H1 (cell line): ENCODE data around the gene ANGPTL4. TPM values are rescaled to one million over a fixed set of nuclear protein-coding genes. Genes with fewer than 3 reads are reported as not detected.
A peak's percentile ranks its signal among the peaks of the same experiment; 100 is the strongest.

ENCODE experiments used
- CTCF ChIA-PET: fragments of 300-600 bp; sonication (Branson Sonifier 250); formaldehyde crosslinking; loops from one replicate; lab custom pipeline; 2021; ENCODE audit not compliant: partially characterized antibody; lab: Charles Lee
- POLR2A ChIA-PET: fragments of 300-600 bp; sonication (Branson Sonifier 250); formaldehyde crosslinking; loops from one replicate; lab custom pipeline; 2021; ENCODE audit warnings: inconsistent platforms; ENCODE audit not compliant: partially characterized antibody; lab: Charles Lee
- DNase-seq, 2 experiments: peaks; one replicate each; pipeline versions ENCODE4 v3.0.0 to v3.0.0-alpha.2; 2010 to 2022; ENCODE audit warnings: low spot score in 2 of 2, low read depth in 1 of 2, mixed read lengths in 1 of 2
- FAIRE-seq: peaks from 2 replicates; lab custom pipeline; 2011; peaks lifted over from hg19 to GRCh38; lab: Jason Lieb, UNC
- H2AFZ ChIP-seq: 2 replicates; pipeline ENCODE4 v1.8.1; 2012; ENCODE audit warnings: low read length, inconsistent platforms
- H2AK5ac ChIP-seq: 2 replicates; pipeline ENCODE4 v1.6.1; 2013; ENCODE audit warnings: low read depth, low read length
- H2BK120ac ChIP-seq: replicated peaks from 2 replicates; pipeline ENCODE3; 2013; ENCODE audit warnings: low read depth, low read length, inconsistent platforms
- H2BK12ac ChIP-seq: 2 replicates; pipeline ENCODE4 v1.6.1; 2013; ENCODE audit warnings: low read depth, low read length
- H2BK15ac ChIP-seq: 2 replicates; pipeline ENCODE4 v1.6.1; 2013; ENCODE audit warnings: low read length
- H2BK20ac ChIP-seq: 2 replicates; pipeline ENCODE4 v1.6.1; 2013; ENCODE audit warnings: low read length
- H2BK5ac ChIP-seq: 2 replicates; pipeline ENCODE4 v1.6.1; 2013; ENCODE audit warnings: low read depth, low read length
- H3K14ac ChIP-seq: 2 replicates; pipeline ENCODE4 v1.6.1; 2013; ENCODE audit warnings: inconsistent platforms; ENCODE audit not compliant: insufficient read length
- H3K18ac ChIP-seq: 2 replicates; pipeline ENCODE4 v1.6.1; 2013; ENCODE audit warnings: low read length; ENCODE audit errors: extremely low read depth
- H3K23ac ChIP-seq: 2 replicates; pipeline ENCODE4 v1.6.1; 2013; ENCODE audit warnings: inconsistent platforms; ENCODE audit not compliant: insufficient read length
- H3K23me2 ChIP-seq: 2 replicates; pipeline ENCODE4 v1.6.1; 2013; ENCODE audit warnings: low read depth, low read length
- H3K27ac ChIP-seq: 2 replicates; pipeline ENCODE4 v1.6.1; 2011; ENCODE audit warnings: low read depth, low read length, inconsistent platforms
- H3K27me3 ChIP-seq, 4 experiments: replicated peaks in 1 of 4; 1 replicate in 1 of 4; 2 replicates in 3 of 4; pipeline versions ENCODE4 v1.6.1 to v1.8.1; 2011 to 2013; ENCODE audit warnings: low read length in 3 of 4, mild to moderate bottlenecking in 3 of 4, inconsistent platforms in 2 of 4, mixed read lengths in 2 of 4, moderate library complexity in 1 of 4; ENCODE audit not compliant: control insufficient read depth in 3 of 4, insufficient read depth in 3 of 4; ENCODE audit errors: extremely low read depth in 1 of 4
- H3K36me3 ChIP-seq, 4 experiments: 2 replicates each; pipeline versions ENCODE4 v1.6.1 to v1.8.1; 2011 to 2013; ENCODE audit warnings: mild to moderate bottlenecking in 4 of 4, low read length in 3 of 4, moderate library complexity in 2 of 4, control low read depth in 1 of 4, inconsistent platforms in 1 of 4; ENCODE audit not compliant: insufficient read depth in 4 of 4, control insufficient read depth in 2 of 4
- H3K4ac ChIP-seq: replicated peaks from 2 replicates; pipeline ENCODE3; 2013; ENCODE audit warnings: low read length, low read depth, mixed read lengths, inconsistent platforms; ENCODE audit not compliant: insufficient read length
- H3K4me1 ChIP-seq, 4 experiments: replicated peaks in 1 of 4; 1 replicate in 1 of 4; 2 replicates in 3 of 4; pipeline versions ENCODE4 v1.6.1 to v1.8.1; 2011 to 2013; ENCODE audit warnings: low read length in 3 of 4, inconsistent platforms in 2 of 4, mixed read lengths in 1 of 4; ENCODE audit not compliant: insufficient read depth in 4 of 4, control insufficient read depth in 3 of 4
- H3K4me2 ChIP-seq, 2 experiments: 2 replicates each; pipeline versions ENCODE4 v1.6.1 to v1.8.1; 2011 to 2013; ENCODE audit warnings: low read depth in 2 of 2, low read length in 2 of 2, control low read depth in 1 of 2, inconsistent platforms in 1 of 2, mild to moderate bottlenecking in 1 of 2; ENCODE audit not compliant: insufficient read depth in 1 of 2
- H3K4me3 ChIP-seq, 4 experiments: fragments of 200-600, 300-600 bp in 1 of 4; sonication (generic), shearing (Covaris generic), sonication (Bioruptor Twin) in 1 of 4; 2 replicates each; pipeline versions ENCODE4 v1.5.1 to v1.8.1; 2011 to 2016; ENCODE audit warnings: low read length in 4 of 4, low read depth in 3 of 4, control low read depth in 2 of 4, inconsistent platforms in 2 of 4, mild to moderate bottlenecking in 2 of 4, mixed read lengths in 1 of 4, moderate library complexity in 1 of 4; ENCODE audit not compliant: insufficient read depth in 2 of 4; ENCODE audit errors: extremely low read depth in 1 of 4
- H3K56ac ChIP-seq: replicated peaks from 2 replicates; pipeline ENCODE3; 2013; ENCODE audit warnings: low read depth, mild to moderate bottlenecking, mixed read lengths, low read length, inconsistent platforms; ENCODE audit not compliant: insufficient read length
- H3K79me1 ChIP-seq: 2 replicates; pipeline ENCODE4 v1.6.1; 2013; ENCODE audit warnings: low read depth, low read length, control low read depth
- H3K79me2 ChIP-seq, 2 experiments: 2 replicates each; pipeline versions ENCODE4 v1.6.1 to v1.8.1; 2012 to 2013; ENCODE audit warnings: low read length in 2 of 2, mild to moderate bottlenecking in 2 of 2, inconsistent platforms in 1 of 2; ENCODE audit not compliant: insufficient read depth in 2 of 2, control insufficient read depth in 1 of 2
- H3K9ac ChIP-seq, 4 experiments: replicated peaks in 1 of 4; 1 replicate in 1 of 4; 2 replicates in 3 of 4; pipeline versions ENCODE4 v1.6.1 to v1.8.1; 2011 to 2013; ENCODE audit warnings: low read depth in 3 of 4, low read length in 3 of 4, control low read depth in 2 of 4, mild to moderate bottlenecking in 2 of 4, moderate library complexity in 2 of 4, inconsistent platforms in 1 of 4; ENCODE audit errors: extremely low read depth in 1 of 4
- H3K9me3 ChIP-seq, 2 experiments: 2 replicates each; pipeline versions ENCODE4 v1.6.1 to v1.8.1; 2012 to 2013; ENCODE audit warnings: mild to moderate bottlenecking in 2 of 2, moderate library complexity in 2 of 2, control low read depth in 1 of 2, inconsistent platforms in 1 of 2, low read depth in 1 of 2, low read length in 1 of 2, mixed read lengths in 1 of 2; ENCODE audit not compliant: insufficient read depth in 2 of 2
- H4K20me1 ChIP-seq, 2 experiments: replicated peaks in 1 of 2; 2 replicates each; pipeline versions ENCODE3 to v1.8.1; 2011 to 2013; ENCODE audit warnings: inconsistent platforms in 2 of 2, low read length in 2 of 2, mild to moderate bottlenecking in 1 of 2; ENCODE audit not compliant: insufficient read depth in 2 of 2, control insufficient read depth in 1 of 2
- H4K5ac ChIP-seq: 2 replicates; pipeline ENCODE4 v1.6.1; 2013; ENCODE audit warnings: low read length, low read depth, mixed read lengths, inconsistent platforms; ENCODE audit not compliant: insufficient read length
- H4K8ac ChIP-seq: 2 replicates; pipeline ENCODE4 v1.8.0; 2013; ENCODE audit warnings: mild to moderate bottlenecking, moderate library complexity, low read length, inconsistent platforms; ENCODE audit not compliant: insufficient read depth; ENCODE audit errors: extremely low read depth
- H4K91ac ChIP-seq: replicated peaks from 2 replicates; pipeline ENCODE3; 2013; ENCODE audit warnings: low read length, mixed read lengths, inconsistent platforms; ENCODE audit not compliant: insufficient read length
- SP4 ChIP-seq: IDR thresholded peaks from 2 replicates; pipeline ENCODE4 v1.6.1; 2012; ENCODE audit warnings: low read length, inconsistent platforms
- TBP ChIP-seq: IDR thresholded peaks from 2 replicates; pipeline ENCODE4 v1.6.1; 2011; ENCODE audit warnings: low read depth, low read length, improper control_type of control experiment
- WGBS, 2 experiments: shearing (Covaris generic) in 1 of 2; methylation state at CpG; one replicate each; pipeline versions ENCODE4 v1.1.6 to v1.1.7; 2013 to 2015; ENCODE audit warnings: low lambda C conversion rate in 2 of 2, mixed read lengths in 2 of 2, inconsistent platforms in 1 of 2, low coverage in 1 of 2, missing lambda C conversion rate in 1 of 2; ENCODE audit not compliant: insufficient replicate concordance in 2 of 2, insufficient coverage in 1 of 2, insufficient read length in 1 of 2; ENCODE audit errors: extremely low coverage in 1 of 2, missing lambda C conversion rate in 1 of 2; 5-methylcytosine and 5-hydroxymethylcytosine counted together
- polyA plus RNA-seq, 7 experiments: library from polyadenylated mRNA; depleted of rRNA in 3 of 7; stranded (reverse) in 5 of 7; unstranded in 2 of 7; fragments of >200 nt in 5 of 7; fragments of 200-250 nt in 2 of 7; gene quantifications; 1 replicate in 5 of 7; 2 replicates in 1 of 7; 4 replicates in 1 of 7; pipeline versions ENCODE4 v1.2.1 to v1.2.3, GENCODE V29; 2011 to 2013; ENCODE audit warnings: missing spikeins in 2 of 7, mixed read lengths in 2 of 7
- total RNA-seq: library from RNA; stranded (reverse); fragmentation: NEBNext Ultra II Directional; extraction: Animal tissue kit (Norgen Biotek cat#: 25700); gene quantifications from 2 replicates; pipeline ENCODE4 v1.2.1, GENCODE V29; 2021
- TF ChIP-seq, protein P1 (sequence below): IDR thresholded peaks from 2 replicates; pipeline ENCODE4 v1.6.1; 2011; ENCODE audit warnings: low read length, improper control_type of control experiment

Gene ANGPTL4
- total and polyA plus RNA-seq, 2 of the 8 experiments (the other 6 are each of a cell fraction or from before 2014, with no cell fraction given): 2.3 to 6.5 TPM

DNA sequence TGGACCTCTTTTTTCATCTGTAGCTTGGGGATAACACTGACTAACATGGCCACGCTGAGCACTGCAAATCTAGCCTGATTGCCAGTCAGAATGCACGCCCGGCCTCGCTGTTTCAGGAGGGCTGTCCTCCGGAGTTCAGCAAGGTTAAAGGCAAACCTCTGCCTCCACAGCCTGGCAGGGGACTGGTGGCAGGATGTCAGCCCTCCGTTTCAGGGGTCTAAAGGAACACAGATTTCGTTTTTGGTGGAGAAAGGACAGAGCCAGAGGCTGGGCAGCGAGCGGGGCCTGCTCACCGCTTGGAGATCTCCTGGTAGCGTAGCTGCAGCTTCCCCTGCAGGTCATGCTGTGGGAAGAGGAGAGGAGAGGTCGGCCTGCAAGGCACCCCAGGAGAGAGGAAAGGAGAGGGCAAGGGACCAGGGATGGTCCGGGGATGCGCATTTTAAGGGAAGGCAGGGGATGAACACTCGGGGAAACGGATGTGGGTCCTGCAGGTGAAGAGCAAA lies 43.3 kb upstream of the ANGPTL4 start:
- H2AK5ac ChIP-seq: peak overlapping the region; percentile 24; the same call in 1 of the 2 replicates
- peak overlapping the region; percentile 95 for H2BK5ac ChIP-seq
- H3K56ac ChIP-seq: peak overlapping the region; percentile 63
- CTCF ChIA-PET: interaction anchor here (0.6 to 5.2 kb wide), 4 partner anchors 10 to 259 kb away, joined by 3 to 32 read pairs (median 4); no protein-coding TSS in a partner anchor
- peak overlapping the region; percentile 90 to 98 (median 97) for H3K4me3 ChIP-seq
- no peak for DNase-seq
- H3K9me3 ChIP-seq: no peaks in the 10 kb centered on the region
- H3K9ac ChIP-seq: peak overlapping the region; percentile 93 to 96 (median 95)
- H3K4me2 ChIP-seq: peak overlapping the region; percentile 84 to 95
- peak overlapping the region; percentile 48 for H4K5ac ChIP-seq
- H3K14ac ChIP-seq: no peak overlapping the region
- no peak overlapping the region for H2BK120ac ChIP-seq
- H3K18ac ChIP-seq: peak overlapping the region; percentile 32; the same call in 1 of the 2 replicates
- H3K4ac ChIP-seq: peak overlapping the region; percentile 27
- POLR2A ChIA-PET: interaction anchor here (1.0 to 27.1 kb wide), 15 partner anchors 7 to 400 kb away, joined by 3 to 583 read pairs (median 3); partner anchors contain the start of genes CD320, NDUFA7, RAB11B and RPS28
- peak overlapping the region; percentile 75 for H4K91ac ChIP-seq
- WGBS, 2 experiments: 13% methylated on average over 16 of the region's 16 CpGs; no CpG with 5 or more reads in 1 of the 2 experiments
- H3K23me2 ChIP-seq: peaks cover 16% of the 10 kb centered on the region
- H3K4me1 ChIP-seq: peaks cover 0 to 17% (median 9%) of the 10 kb centered on the region in 4 experiments; a peak in 6 of 7 replicates
- H3K27ac ChIP-seq: peak overlapping the region; percentile 91
- H3K36me3 ChIP-seq: peaks cover 15 to 26% (median 18%) of the 10 kb centered on the region in 4 experiments
- no peaks in the 10 kb centered on the region for H3K27me3 ChIP-seq
- no peak overlapping the region for H3K23ac ChIP-seq
- no peak overlapping the region for H2BK20ac ChIP-seq
- H4K8ac ChIP-seq: peak overlapping the region; percentile 99
- H2BK12ac ChIP-seq: peak overlapping the region; percentile 90
- TF ChIP-seq SP4 (no peak), TBP (no peak)
- TF ChIP-seq, protein P1, sequence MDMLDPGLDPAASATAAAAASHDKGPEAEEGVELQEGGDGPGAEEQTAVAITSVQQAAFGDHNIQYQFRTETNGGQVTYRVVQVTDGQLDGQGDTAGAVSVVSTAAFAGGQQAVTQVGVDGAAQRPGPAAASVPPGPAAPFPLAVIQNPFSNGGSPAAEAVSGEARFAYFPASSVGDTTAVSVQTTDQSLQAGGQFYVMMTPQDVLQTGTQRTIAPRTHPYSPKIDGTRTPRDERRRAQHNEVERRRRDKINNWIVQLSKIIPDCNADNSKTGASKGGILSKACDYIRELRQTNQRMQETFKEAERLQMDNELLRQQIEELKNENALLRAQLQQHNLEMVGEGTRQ: no peak
- H2BK15ac ChIP-seq: peak overlapping the region; percentile 46; the same call in 1 of the 2 replicates
- H3K79me2 ChIP-seq: peaks cover 0 to 33% of the 10 kb centered on the region in 2 experiments; a peak in 2 of 4 replicates
- H2AFZ ChIP-seq: peak overlapping the region; percentile 9; the same call in 1 of the 2 replicates
- no peak for FAIRE-seq
- H4K20me1 ChIP-seq: peaks cover 5 to 15% of the 10 kb centered on the region in 2 experiments
- peaks cover 10% of the 10 kb centered on the region; the same call in 1 of the 2 replicates for H3K79me1 ChIP-seq
